HepG2 (cell line): ENCODE data around the gene DDAH2. TPM values are rescaled to one million over a fixed set of nuclear protein-coding genes. Genes with fewer than 3 reads are reported as not detected.

Experiments used
- BCL6 ChIP-seq: IDR thresholded peaks from 2 replicates; pipeline ENCODE4 v1.6.1; 2016; ENCODE audit warnings: missing genetic modification reagents, missing compliant biosample characterization
- CEBPG ChIP-seq: IDR thresholded peaks from 2 replicates; pipeline ENCODE4 v1.6.1; 2016
- CENPT ChIP-seq: sonication (generic); formaldehyde crosslinking; IDR thresholded peaks from 2 replicates; pipeline ENCODE4 v1.8.0; 2022; ENCODE audit warnings: low read depth, mild to moderate bottlenecking, moderate library complexity, missing genetic modification reagents
- GABPA ChIP-seq, 2 experiments: IDR thresholded peaks; 2 replicates each; pipeline ENCODE4 v1.6.1; 2011 to 2016; ENCODE audit warnings: low read depth in 2 of 2, low read length in 1 of 2, missing biosample characterization in 1 of 2, missing genetic modification characterization in 1 of 2
- GATAD2A ChIP-seq: IDR thresholded peaks from 2 replicates; pipeline ENCODE4 v1.6.1; 2016
- GTF3A ChIP-seq: sonication (generic); formaldehyde crosslinking; conservative IDR thresholded peaks from 2 replicates; pipeline ENCODE4 v1.4.0; 2020; ENCODE audit warnings: mild to moderate bottlenecking, missing genetic modification reagents
- HIVEP1 ChIP-seq: sonication (generic); formaldehyde crosslinking; IDR thresholded peaks from 2 replicates; pipeline ENCODE4 v1.4.0; 2020; ENCODE audit warnings: mild to moderate bottlenecking, missing genetic modification reagents
- KAT7 ChIP-seq: IDR thresholded peaks from 2 replicates; pipeline ENCODE4 v1.6.1; 2018; ENCODE audit warnings: borderline replicate concordance, missing compliant biosample characterization
- MAFK ChIP-seq, 2 experiments: IDR thresholded peaks in 1 of 2; conservative IDR thresholded peaks in 1 of 2; 2 replicates each; pipeline ENCODE4 v1.6.1; 2011; ENCODE audit warnings: improper control_type of control experiment in 2 of 2, low read length in 2 of 2
- MED1 ChIP-seq: sonication (generic); formaldehyde crosslinking; IDR thresholded peaks from 2 replicates; pipeline ENCODE4 v1.4.0; 2020; ENCODE audit warnings: missing genetic modification reagents
- MIER3 ChIP-seq: IDR thresholded peaks from 2 replicates; pipeline ENCODE4 v1.6.1; 2016; ENCODE audit warnings: missing compliant biosample characterization, borderline replicate concordance
- NKX3-1 ChIP-seq: sonication (generic); formaldehyde crosslinking; IDR thresholded peaks from 2 replicates; pipeline ENCODE4 v1.5.0; 2020; ENCODE audit warnings: missing genetic modification reagents
- NR1H2 ChIP-seq: sonication (generic); formaldehyde crosslinking; IDR thresholded peaks from 2 replicates; pipeline ENCODE4 v1.8.1; 2022; ENCODE audit warnings: low read depth, missing genetic modification reagents, borderline replicate concordance
- NR2C2 ChIP-seq: sonication (generic); formaldehyde crosslinking; IDR thresholded peaks from 2 replicates; pipeline ENCODE4 v1.4.0; 2020; ENCODE audit warnings: missing genetic modification reagents, mild to moderate bottlenecking, moderate library complexity, borderline replicate concordance
- RXRB ChIP-seq: IDR thresholded peaks from 2 replicates; pipeline ENCODE4 v1.6.1; 2016; ENCODE audit warnings: borderline replicate concordance, missing genetic modification reagents, missing compliant biosample characterization
- TAF15 ChIP-seq: fragments of 200-400 bp; formaldehyde crosslinking; IDR thresholded peaks from one replicate; pipeline ENCODE4 v1.6.1; 2018; ENCODE audit warnings: mild to moderate bottlenecking, low read depth, low read length; ENCODE audit not compliant: poor library complexity, severe bottlenecking
- TARDBP ChIP-seq: sonication (generic); formaldehyde crosslinking; IDR thresholded peaks from 2 replicates; pipeline ENCODE4 v1.8.0; 2022; ENCODE audit warnings: mild to moderate bottlenecking, missing genetic modification reagents
- THAP11 ChIP-seq: IDR thresholded peaks from 2 replicates; pipeline ENCODE4 v1.6.1; 2016; ENCODE audit warnings: missing biosample characterization, missing genetic modification reagents
- ZNF788 ChIP-seq: sonication (generic); formaldehyde crosslinking; IDR thresholded peaks from 2 replicates; pipeline ENCODE4 v1.5.0; 2020; ENCODE audit warnings: mild to moderate bottlenecking, missing genetic modification reagents, borderline replicate concordance
- ZSCAN20 ChIP-seq: sonication (generic); formaldehyde crosslinking; IDR thresholded peaks from 2 replicates; pipeline ENCODE4 v1.4.0; 2020; ENCODE audit warnings: missing genetic modification reagents, mild to moderate bottlenecking, borderline replicate concordance
- polyA plus RNA-seq, 8 experiments: library from polyadenylated mRNA; depleted of rRNA in 3 of 8; stranded (reverse) in 7 of 8; unstranded in 1 of 8; fragments of >200 nt; fragmentation: Illumina TruSeq in 4 of 8; extraction: Trizol in 4 of 8; gene quantifications; 2 replicates each; pipeline versions ENCODE4 v1.2.1 to v1.2.3, GENCODE V29; 2011 to 2016; ENCODE audit warnings: low read depth in 4 of 8, missing spikeins in 1 of 8, mixed read lengths in 1 of 8; ENCODE audit not compliant: insufficient read depth in 1 of 8
- total RNA-seq, 5 experiments: library from RNA; depleted of rRNA; stranded (reverse); fragments of >200 nt; fragmentation: Illumina TruSeq; extraction: Trizol; gene quantifications; 2 replicates each; pipeline ENCODE4 v1.2.3, GENCODE V29; 2016; ENCODE audit warnings: low read depth in 1 of 5
- TF ChIP-seq, protein P1 (sequence below): sonication (generic); formaldehyde crosslinking; IDR thresholded peaks from 2 replicates; pipeline ENCODE4 v1.8.1; 2023; ENCODE audit warnings: mild to moderate bottlenecking, moderate library complexity, missing genetic modification reagents
- TF ChIP-seq, protein P2 (sequence below): sonication (generic); formaldehyde crosslinking; IDR thresholded peaks from 2 replicates; pipeline ENCODE4 v1.4.0; 2020; ENCODE audit warnings: mild to moderate bottlenecking, missing genetic modification reagents
- TF ChIP-seq, protein P3 (sequence below): sonication (generic); formaldehyde crosslinking; conservative IDR thresholded peaks from 2 replicates; pipeline ENCODE4 v1.8.0; 2022; ENCODE audit warnings: low read depth, missing genetic modification reagents
- TF ChIP-seq, protein P4 (sequence below): sonication (generic); formaldehyde crosslinking; IDR thresholded peaks from 2 replicates; pipeline ENCODE4 v1.5.1; 2020; ENCODE audit warnings: mild to moderate bottlenecking, missing genetic modification reagents, moderate library complexity
- TF ChIP-seq, protein P5 (sequence below): sonication (generic); formaldehyde crosslinking; IDR thresholded peaks from 2 replicates; pipeline ENCODE4 v1.4.0; 2020; ENCODE audit warnings: missing genetic modification reagents

DDAH2 gene
- total and polyA plus RNA-seq, 2 of the 13 experiments (the other 11 are each of a cell fraction or from before 2014, with no cell fraction given): 16.4 to 21.1 TPM

DNA sequence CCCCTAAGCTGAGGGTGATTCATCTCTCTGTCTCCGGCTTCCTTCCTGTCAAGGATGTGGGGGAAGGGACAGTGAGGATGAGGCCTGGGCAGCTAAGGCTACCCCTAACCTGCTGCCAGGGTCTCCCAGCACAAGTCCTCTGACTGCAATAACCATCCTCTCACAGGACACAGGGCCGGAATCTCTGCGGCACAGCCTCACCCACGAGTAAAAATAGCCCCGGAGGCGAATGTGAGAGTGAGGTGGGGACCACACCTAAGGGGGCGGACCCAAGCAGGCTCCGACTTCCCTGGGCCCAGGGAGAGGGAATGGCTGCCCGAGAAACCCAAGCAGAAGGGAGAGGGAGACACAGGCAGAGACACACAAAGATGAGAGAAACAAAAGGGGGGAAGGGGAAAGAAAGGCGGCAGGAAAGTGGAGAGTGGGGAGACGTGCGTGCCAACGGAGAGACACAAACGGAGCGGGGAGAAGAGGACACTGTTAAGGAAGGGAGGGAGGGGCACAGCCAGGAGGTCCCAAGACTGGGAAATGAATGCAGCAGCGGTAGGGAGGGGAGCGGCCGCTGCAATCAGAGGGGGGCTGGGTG is 5.8 kb upstream of the DDAH2 start (continued):
- TF ChIP-seq MAFK (conservative IDR thresholded peaks at IDR 0.05 in 1 of 2, IDR thresholded peaks at IDR 0.05 in 1 of 2; ENCODE audit: low read length in 2 of 2): no peak
- TF ChIP-seq CEBPG (CRISPR knock-in tag): 0 out of 2 replicates have a peak, but pooled peaks have one; percentile 2
- TF ChIP-seq, protein P1, sequence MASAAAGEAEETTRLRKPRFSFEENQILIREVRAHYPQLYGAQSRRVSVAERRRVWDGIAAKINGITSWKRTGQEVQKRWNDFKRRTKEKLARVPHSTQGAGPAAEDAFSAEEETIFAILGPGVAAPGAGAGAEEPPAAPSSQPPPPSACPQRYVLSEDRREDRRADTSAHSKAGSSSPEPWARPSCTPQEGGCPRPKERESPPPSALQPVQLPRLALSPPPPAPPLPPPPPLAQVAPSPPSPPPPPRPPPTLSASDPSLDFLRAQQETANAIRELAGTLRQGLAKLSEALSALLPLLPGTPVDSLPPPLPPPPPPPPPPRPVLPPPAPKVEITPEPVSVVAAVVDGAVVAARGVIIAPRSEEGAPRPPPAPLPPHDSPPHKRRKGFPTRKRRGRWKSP: 0 out of 2 replicates have a peak, but pooled peaks have one; percentile 45
- no peak for TF ChIP-seq NKX3-1 (CRISPR knock-in tag)
- 0 out of 2 replicates have a peak, but pooled peaks have one; percentile 13 for TF ChIP-seq BCL6 (CRISPR knock-in tag)
- TF ChIP-seq THAP11 (CRISPR knock-in tag): peak; percentile 52; the same call in 1 of the 2 replicates
- TF ChIP-seq TARDBP: peak; percentile 9; the same call in 1 of the 2 replicates
- TF ChIP-seq KAT7 (CRISPR knock-in tag): peak; percentile 77; the same call in 1 of the 2 replicates
- no peak for TF ChIP-seq NR2C2
- TF ChIP-seq HIVEP1: no peak; the same call in 1 of the 2 replicates
- no peak for TF ChIP-seq CENPT (CRISPR knock-in tag)
- TF ChIP-seq GATAD2A (CRISPR knock-in tag): peak; percentile 40
- TF ChIP-seq GTF3A (CRISPR knock-in tag): no peak
- TF ChIP-seq NR1H2: no peak
- TF ChIP-seq, protein P2, sequence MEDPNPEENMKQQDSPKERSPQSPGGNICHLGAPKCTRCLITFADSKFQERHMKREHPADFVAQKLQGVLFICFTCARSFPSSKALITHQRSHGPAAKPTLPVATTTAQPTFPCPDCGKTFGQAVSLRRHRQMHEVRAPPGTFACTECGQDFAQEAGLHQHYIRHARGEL: no peak
- no peak for TF ChIP-seq GABPA (IDR thresholded peaks at IDR 0.05; ENCODE audit: low read depth, low read length)
- TF ChIP-seq GABPA (CRISPR knock-in tag; IDR thresholded peaks at IDR 0.05; ENCODE audit: low read depth): peak; percentile 77
- no peak for TF ChIP-seq ZSCAN20 (CRISPR knock-in tag)
- TF ChIP-seq, protein P3, sequence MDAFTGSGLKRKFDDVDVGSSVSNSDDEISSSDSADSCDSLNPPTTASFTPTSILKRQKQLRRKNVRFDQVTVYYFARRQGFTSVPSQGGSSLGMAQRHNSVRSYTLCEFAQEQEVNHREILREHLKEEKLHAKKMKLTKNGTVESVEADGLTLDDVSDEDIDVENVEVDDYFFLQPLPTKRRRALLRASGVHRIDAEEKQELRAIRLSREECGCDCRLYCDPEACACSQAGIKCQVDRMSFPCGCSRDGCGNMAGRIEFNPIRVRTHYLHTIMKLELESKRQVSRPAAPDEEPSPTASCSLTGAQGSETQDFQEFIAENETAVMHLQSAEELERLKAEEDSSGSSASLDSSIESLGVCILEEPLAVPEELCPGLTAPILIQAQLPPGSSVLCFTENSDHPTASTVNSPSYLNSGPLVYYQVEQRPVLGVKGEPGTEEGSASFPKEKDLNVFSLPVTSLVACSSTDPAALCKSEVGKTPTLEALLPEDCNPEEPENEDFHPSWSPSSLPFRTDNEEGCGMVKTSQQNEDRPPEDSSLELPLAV (CRISPR knock-in tag): no peak
- no peak for TF ChIP-seq MIER3
- TF ChIP-seq, protein P4, sequence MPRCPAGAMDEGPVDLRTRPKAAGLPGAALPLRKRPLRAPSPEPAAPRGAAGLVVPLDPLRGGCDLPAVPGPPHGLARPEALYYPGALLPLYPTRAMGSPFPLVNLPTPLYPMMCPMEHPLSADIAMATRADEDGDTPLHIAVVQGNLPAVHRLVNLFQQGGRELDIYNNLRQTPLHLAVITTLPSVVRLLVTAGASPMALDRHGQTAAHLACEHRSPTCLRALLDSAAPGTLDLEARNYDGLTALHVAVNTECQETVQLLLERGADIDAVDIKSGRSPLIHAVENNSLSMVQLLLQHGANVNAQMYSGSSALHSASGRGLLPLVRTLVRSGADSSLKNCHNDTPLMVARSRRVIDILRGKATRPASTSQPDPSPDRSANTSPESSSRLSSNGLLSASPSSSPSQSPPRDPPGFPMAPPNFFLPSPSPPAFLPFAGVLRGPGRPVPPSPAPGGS (CRISPR knock-in tag): peak; percentile 36; the same call in 1 of the 2 replicates
- TF ChIP-seq, protein P5, sequence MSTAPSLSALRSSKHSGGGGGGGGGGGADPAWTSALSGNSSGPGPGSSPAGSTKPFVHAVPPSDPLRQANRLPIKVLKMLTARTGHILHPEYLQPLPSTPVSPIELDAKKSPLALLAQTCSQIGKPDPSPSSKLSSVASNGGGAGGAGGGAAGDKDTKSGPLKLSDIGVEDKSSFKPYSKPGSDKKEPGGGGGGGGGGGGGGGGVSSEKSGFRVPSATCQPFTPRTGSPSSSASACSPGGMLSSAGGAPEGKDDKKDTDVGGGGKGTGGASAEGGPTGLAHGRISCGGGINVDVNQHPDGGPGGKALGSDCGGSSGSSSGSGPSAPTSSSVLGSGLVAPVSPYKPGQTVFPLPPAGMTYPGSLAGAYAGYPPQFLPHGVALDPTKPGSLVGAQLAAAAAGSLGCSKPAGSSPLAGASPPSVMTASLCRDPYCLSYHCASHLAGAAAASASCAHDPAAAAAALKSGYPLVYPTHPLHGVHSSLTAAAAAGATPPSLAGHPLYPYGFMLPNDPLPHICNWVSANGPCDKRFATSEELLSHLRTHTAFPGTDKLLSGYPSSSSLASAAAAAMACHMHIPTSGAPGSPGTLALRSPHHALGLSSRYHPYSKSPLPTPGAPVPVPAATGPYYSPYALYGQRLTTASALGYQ (CRISPR knock-in tag): no peak
- peak; percentile 55; the same call in 1 of the 2 replicates for TF ChIP-seq ZNF788 (CRISPR knock-in tag)
- no peak for TF ChIP-seq TAF15
- TF ChIP-seq MED1 (CRISPR knock-in tag): peak; percentile 79
- TF ChIP-seq RXRB (CRISPR knock-in tag): peak; percentile 23
